ENCODE results near the gene PCDHGA5. TPM values are rescaled to one million over a fixed set of nuclear protein-coding genes. Genes with fewer than 3 reads are reported as not detected.
A peak's percentile ranks its signal among the peaks of the same experiment; 100 is the strongest.
"Not testable (repeated sequence)": the region's sequence is repeated elsewhere in the genome, so short reads cannot be mapped to it uniquely, and the experiment has no call there.

Gene PCDHGA5
- total RNA-seq, 4 donors from 2014 or later = 2.6 to 12.5 (median 4.8) TPM

GRCh38 chr5:141399555-141400258 lies 35.7 kb downstream of the PCDHGA5 start:
- no peak overlapping the region for H3K4me3 ChIP-seq
- peaks cover 0 to 10% of the 10 kb centered on the region in 2 donors for H3K36me3 ChIP-seq
- 40% methylated on average over 3 of the region's 61 CpGs; no CpG with 5 or more reads in 1 of the 2 donors for WGBS, 2 donors (ENCODE audit: low coverage in 1 of 2)
- H3K27ac ChIP-seq = no peak overlapping the region
- no peak for TF ChIP-seq CTCF (IDR thresholded peaks at IDR 0.05)
- TF ChIP-seq EP300 (IDR thresholded peaks at IDR 0.05) = no peak
- TF ChIP-seq POLR2A (IDR thresholded peaks at IDR 0.05) = no peak
- no peak for TF ChIP-seq POLR2AphosphoS5 (IDR thresholded peaks at IDR 0.05)
- H3K9me3 ChIP-seq = peaks cover 3 to 96% (median 9%) of the 10 kb centered on the region in 3 donors
- peaks cover 0 to 4% (median 0%) of the 10 kb centered on the region in 3 donors for H3K4me1 ChIP-seq
- no peak for ATAC-seq
- H3K27me3 ChIP-seq = peaks cover 8% of the 10 kb centered on the region

DNA sequence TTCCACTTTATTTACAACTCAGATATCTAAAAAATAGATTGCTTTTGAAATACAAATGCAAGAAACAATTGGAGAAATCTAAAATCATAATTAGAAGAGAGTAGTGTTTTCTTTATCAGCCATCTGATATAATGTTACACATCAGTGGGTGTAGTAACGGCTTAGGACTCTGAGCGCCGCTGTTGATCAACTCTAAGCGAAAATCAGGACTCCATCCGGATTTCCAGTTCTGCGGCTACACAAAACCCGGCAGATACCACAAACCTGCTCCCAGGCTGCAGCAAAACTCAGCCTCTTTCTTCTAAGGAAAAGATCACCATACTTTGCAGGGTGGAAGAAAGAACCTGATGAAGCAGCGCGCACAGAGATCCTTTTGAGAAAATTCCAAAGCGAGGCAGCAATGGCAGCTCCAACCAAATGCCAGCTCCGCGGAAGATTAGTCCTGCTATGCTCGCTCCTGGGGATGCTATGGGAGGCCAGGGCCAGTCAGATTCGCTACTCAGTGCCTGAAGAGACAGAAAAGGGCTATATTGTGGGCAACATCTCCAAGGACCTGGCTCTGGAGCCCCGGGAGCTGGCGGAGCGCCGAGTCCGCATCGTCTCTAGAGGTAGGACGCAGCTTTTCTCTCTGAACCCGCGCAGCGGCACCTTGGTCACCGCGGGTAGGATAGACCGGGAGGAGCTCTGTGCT lies 38.7 kb downstream of the PCDHGA5 start, which contains the start of gene PCDHGA9:
PCDHGA9 (plus strand) TSS at position 226 of the 691 bp plus-strand sequence; CDS start at position 401, 175 bp downstream.
- H3K4me3 ChIP-seq = peak within 1 kb of the TSS; percentile 8 to 34
- peaks cover 3 to 95% (median 15%) of the 10 kb centered on the region in 3 donors for H3K9me3 ChIP-seq
- H3K27ac ChIP-seq = no peak within 1 kb of the TSS
- peak in 1 of 4 experiments; percentile 23 for TF ChIP-seq CTCF (IDR thresholded peaks at IDR 0.05)
- TF ChIP-seq EP300 (IDR thresholded peaks at IDR 0.05) = no peak
- TF ChIP-seq POLR2A (IDR thresholded peaks at IDR 0.05) = no peak
- no peak for TF ChIP-seq POLR2AphosphoS5 (IDR thresholded peaks at IDR 0.05)
- H3K27me3 ChIP-seq = peaks cover 8% of the 10 kb centered on the region
- no peak for ATAC-seq
- 13 to 14% methylated on average over 16 to 20 of the region's 27 CpGs for WGBS, 2 donors (ENCODE audit: low coverage in 1 of 2)
- H3K36me3 ChIP-seq = peaks cover 0 to 17% of the 10 kb centered on the region in 2 donors
- H3K4me1 ChIP-seq = peaks cover 0 to 4% (median 0%) of the 10 kb centered on the region in 3 donors

DNA sequence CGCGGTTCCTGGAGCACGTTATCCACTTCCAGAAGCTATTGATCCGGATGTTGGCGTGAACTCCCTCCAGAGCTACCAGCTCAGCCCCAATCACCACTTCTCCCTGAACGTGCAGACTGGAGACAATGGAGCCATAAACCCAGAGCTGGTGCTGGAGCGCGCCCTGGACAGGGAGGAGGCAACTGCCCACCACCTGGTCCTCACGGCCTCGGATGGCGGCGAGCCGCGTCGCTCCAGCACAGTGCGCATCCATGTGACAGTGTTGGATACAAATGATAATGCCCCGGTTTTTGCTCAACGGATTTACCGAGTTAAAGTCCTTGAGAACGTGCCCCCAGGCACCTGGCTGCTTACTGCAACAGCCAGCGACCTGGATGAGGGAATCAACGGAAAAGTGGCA lies 39.4 kb downstream of the PCDHGA5 start:
- H3K27me3 ChIP-seq = peaks cover 8% of the 10 kb centered on the region
- 21 to 25% methylated on average over 5 to 22 of the region's 22 CpGs for WGBS, 2 donors (ENCODE audit: low coverage in 1 of 2)
- peaks cover 0 to 4% (median 0%) of the 10 kb centered on the region in 3 donors for H3K4me1 ChIP-seq
- H3K9me3 ChIP-seq = peaks cover 3 to 98% (median 15%) of the 10 kb centered on the region in 3 donors
- ATAC-seq = no peak
- no peak overlapping the region for H3K27ac ChIP-seq
- TF ChIP-seq POLR2A (IDR thresholded peaks at IDR 0.05) (no peak), POLR2AphosphoS5 (IDR thresholded peaks at IDR 0.05) (no peak), EP300 (IDR thresholded peaks at IDR 0.05) (no peak), CTCF (IDR thresholded peaks at IDR 0.05) (no peak)
- H3K4me3 ChIP-seq = peak overlapping the region in 1 of 2 donors; percentile 34
- peaks cover 0 to 22% of the 10 kb centered on the region in 2 donors for H3K36me3 ChIP-seq

DNA sequence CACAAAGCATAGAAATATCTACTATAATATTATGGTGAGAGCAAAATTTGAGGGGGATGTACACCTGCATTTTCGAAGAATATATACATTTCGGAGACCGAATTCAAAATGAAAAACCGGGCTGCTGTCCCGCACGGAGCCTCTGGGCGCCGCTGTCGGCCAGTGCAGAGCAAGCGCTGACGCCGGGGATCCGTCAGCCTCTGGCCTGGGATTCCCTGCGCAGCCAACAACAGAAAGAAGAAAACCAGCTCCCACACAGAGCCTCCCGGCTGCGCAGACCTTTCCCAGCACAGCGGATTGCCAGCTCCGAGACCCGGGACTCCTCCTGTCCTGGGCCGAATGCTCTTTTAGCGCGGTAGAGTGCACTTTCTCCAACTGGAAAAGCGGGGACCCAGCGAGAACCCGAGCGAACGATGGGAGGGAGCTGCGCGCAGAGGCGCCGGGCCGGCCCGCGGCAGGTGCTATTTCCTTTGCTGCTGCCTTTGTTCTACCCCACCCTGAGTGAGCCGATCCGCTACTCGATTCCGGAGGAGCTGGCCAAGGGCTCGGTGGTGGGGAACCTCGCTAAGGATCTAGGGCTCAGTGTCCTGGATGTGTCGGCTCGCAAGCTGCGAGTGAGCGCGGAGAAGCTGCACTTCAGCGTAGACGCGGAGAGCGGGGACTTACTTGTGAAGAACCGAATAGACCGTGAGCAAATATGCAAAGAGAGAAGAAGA lies 44.0 kb downstream of the PCDHGA5 start, which contains the start of gene PCDHGB6:
PCDHGB6 (plus strand) TSS at position 232 of the 716 bp plus-strand sequence; CDS start at position 414, 182 bp downstream.
- peaks cover 0 to 99% (median 21%) of the 10 kb centered on the region in 3 donors for H3K9me3 ChIP-seq
- not testable (repeated sequence) for ATAC-seq, H3K4me1 ChIP-seq, H3K27me3 ChIP-seq
- peak within 1 kb of the TSS in 2 of 4 donors; percentile 35 to 48 for H3K27ac ChIP-seq
- peaks cover 0 to 33% of the 10 kb centered on the region in 2 donors for H3K36me3 ChIP-seq
- WGBS, 2 donors (ENCODE audit: low coverage in 1 of 2) = 10 to 20% methylated on average over 15 to 18 of the region's 51 CpGs
- TF ChIP-seq CTCF (IDR thresholded peaks at IDR 0.05) = peak in 3 of 4 experiments; percentile 23 to 55 (median 33)
- H3K4me3 ChIP-seq = peak within 1 kb of the TSS; percentile 16 to 41

Data from gastroesophageal sphincter (tissue), 4 donors.